HG03135 (cell line): Measurements from ENCODE around the gene WDTC1.

Experiments used
- ATAC-seq: cut with Tn5 transposase; IDR thresholded peaks from one replicate; pipeline ENCODE4 v1.9.1; 2021; ENCODE audit warnings: mild to moderate bottlenecking, moderate library complexity; ENCODE audit not compliant: unreplicated experiment

WDTC1 gene

GRCh38 chr1:27300341-27301051 lies 66.1 kb downstream of the WDTC1 start:
- peak; percentile 54 for ATAC-seq

GRCh38 chr1:27301052-27301422 lies 66.6 kb downstream of the WDTC1 start:
- no peak for ATAC-seq

GRCh38 chr1:27301582-27302199 lies 67.3 kb downstream of the WDTC1 start:
- ATAC-seq: no peak

- no peak for ATAC-seq
Measured at GRCh38 chr1:27302612-27303011, 68.2 kb downstream of the WDTC1 start.

GRCh38 chr1:27303509-27303908 lies 69.1 kb downstream of the WDTC1 start:
- no peak for ATAC-seq

- no peak for ATAC-seq
Measured at GRCh38 chr1:27306071-27306470, 71.6 kb downstream of the WDTC1 start.

GRCh38 chr1:27306892-27307761 lies 72.7 kb downstream of the WDTC1 start:
- ATAC-seq: no peak

- ATAC-seq: no peak
Measured at GRCh38 chr1:27307874-27308598, 73.6 kb downstream of the WDTC1 start.

- ATAC-seq: no peak
Measured at GRCh38 chr1:27314169-27314568, 79.7 kb downstream of the WDTC1 start.

- no peak for ATAC-seq
Measured at GRCh38 chr1:27314737-27315136, 80.3 kb downstream of the WDTC1 start.

- ATAC-seq: no peak
Measured at GRCh38 chr1:27316860-27317259, 82.4 kb downstream of the WDTC1 start.

GRCh38 chr1:27318136-27318535 lies 83.7 kb downstream of the WDTC1 start:
- no peak for ATAC-seq

GRCh38 chr1:27318596-27318995 lies 84.2 kb downstream of the WDTC1 start:
- no peak for ATAC-seq

- ATAC-seq: peak; percentile 95
Measured at GRCh38 chr1:27321813-27322568, 87.6 kb downstream of the WDTC1 start, which contains the start of gene TMEM222. TMEM222 (plus strand) TSS chr1:27322163; CDS start chr1:27322198, 35 bp downstream.

GRCh38 chr1:27322569-27323240 lies 88.3 kb downstream of the WDTC1 start:
- no peak for ATAC-seq

GRCh38 chr1:27325286-27325685 lies 90.9 kb downstream of the WDTC1 start:
- ATAC-seq: no peak

- ATAC-seq: no peak
Measured at GRCh38 chr1:27327964-27328363, 93.5 kb downstream of the WDTC1 start.

- ATAC-seq: no peak
Measured at GRCh38 chr1:27330786-27331185, 96.4 kb downstream of the WDTC1 start.

- no peak for ATAC-seq
Measured at GRCh38 chr1:27331426-27331825, 97.0 kb downstream of the WDTC1 start.

- ATAC-seq: no peak
Measured at GRCh38 chr1:27331922-27332321, 97.5 kb downstream of the WDTC1 start.
